SK-N-SH (cell line): ENCODE data around the gene PLEKHM2. TPM values are rescaled to one million over a fixed set of nuclear protein-coding genes. Genes with fewer than 3 reads are reported as not detected.

Source experiments
- CTCF ChIA-PET: fragments of 300-600, 350-600 bp; formaldehyde crosslinking; extraction: SDS; loops from one replicate; lab custom pipeline; 2021; lab: Yijun Ruan, JAX
- POLR2A ChIA-PET: fragments of 350-600 bp; sonication (Branson Sonifier 250); formaldehyde crosslinking; extraction: SDS; loops from one replicate; lab custom pipeline; 2020; ENCODE audit warnings: antibody characterized with exemption, inconsistent platforms; lab: Yijun Ruan, JAX
- DNase-seq: peaks from one replicate; pipeline ENCODE4 v3.0.0; 2012
- H2AFZ ChIP-seq: fragments of 200-600 bp; sonication (generic); 2 replicates; pipeline ENCODE4 v1.8.1; 2016; ENCODE audit warnings: antibody characterized with exemption, mild to moderate bottlenecking, low read depth
- H3F3A ChIP-seq: fragments of 200-600 bp; sonication (generic); replicated peaks from 2 replicates; pipeline ENCODE3; 2016; ENCODE audit warnings: antibody characterized with exemption, mild to moderate bottlenecking; ENCODE audit not compliant: insufficient read depth
- H3K27ac ChIP-seq, 2 experiments: fragments of 200-500 bp in 1 of 2; fragments of 200-600 bp in 1 of 2; sonication (Bioruptor generic) in 1 of 2; sonication (generic), shearing (Covaris generic) in 1 of 2; 2 replicates each; pipeline versions ENCODE4 v1.5.1 to v1.6.1; 2014 to 2016; ENCODE audit warnings: low read depth in 2 of 2, inconsistent platforms in 1 of 2, low read length in 1 of 2, mild to moderate bottlenecking in 1 of 2, mixed read lengths in 1 of 2
- H3K27me3 ChIP-seq: fragments of 200-600 bp; sonication (generic), shearing (Covaris generic); 2 replicates; pipeline ENCODE4 v1.6.1; 2016; ENCODE audit warnings: mixed run types; ENCODE audit not compliant: insufficient read depth
- H3K36me3 ChIP-seq, 2 experiments: fragments of 200-500 bp in 1 of 2; fragments of 200-600 bp in 1 of 2; sonication (Bioruptor generic) in 1 of 2; sonication (generic) in 1 of 2; replicated peaks in 1 of 2; 2 replicates each; pipeline versions ENCODE3 to v1.5.1; 2014 to 2016; ENCODE audit warnings: low read length in 1 of 2, mild to moderate bottlenecking in 1 of 2; ENCODE audit not compliant: insufficient read depth in 2 of 2, control insufficient read depth in 1 of 2
- H3K4me1 ChIP-seq, 2 experiments: fragments of 200-500 bp in 1 of 2; fragments of 200-600 bp in 1 of 2; sonication (Bioruptor generic) in 1 of 2; sonication (generic), shearing (Covaris generic) in 1 of 2; 2 replicates each; pipeline versions ENCODE4 v1.5.1 to v1.6.1; 2014 to 2016; ENCODE audit warnings: low read depth in 1 of 2, low read length in 1 of 2, mixed run types in 1 of 2; ENCODE audit not compliant: insufficient read depth in 2 of 2, control insufficient read depth in 1 of 2
- H3K4me2 ChIP-seq: fragments of 200-600 bp; sonication (generic), shearing (Covaris generic); 2 replicates; pipeline ENCODE4 v1.6.1; 2017; ENCODE audit warnings: mixed run types
- H3K4me3 ChIP-seq, 2 experiments: fragments of 200-500 bp in 1 of 2; fragments of 200-600 bp in 1 of 2; sonication (Bioruptor generic) in 1 of 2; sonication (generic), shearing (Covaris generic) in 1 of 2; 2 replicates each; pipeline versions ENCODE4 v1.5.1 to v1.8.1; 2014 to 2016; ENCODE audit warnings: low read depth in 2 of 2, inconsistent platforms in 1 of 2, low read length in 1 of 2, mild to moderate bottlenecking in 1 of 2, mixed read lengths in 1 of 2, moderate library complexity in 1 of 2
- H3K79me2 ChIP-seq: fragments of 200-600 bp; sonication (generic); 2 replicates; pipeline ENCODE4 v1.8.1; 2017; ENCODE audit warnings: mild to moderate bottlenecking; ENCODE audit not compliant: insufficient read depth
- H3K9ac ChIP-seq: fragments of 200-600 bp; sonication (generic); 2 replicates; pipeline ENCODE4 v1.6.1; 2017; ENCODE audit warnings: mixed run types
- H3K9me2 ChIP-seq: fragments of 200-600 bp; sonication (generic); 2 replicates; pipeline ENCODE4 v1.6.1; 2017; ENCODE audit warnings: mixed run types
- H3K9me3 ChIP-seq: fragments of 200-600 bp; sonication (generic); 2 replicates; pipeline ENCODE4 v1.6.1; 2017; ENCODE audit warnings: mixed run types, mild to moderate bottlenecking, moderate library complexity
- H4K20me1 ChIP-seq: fragments of 200-600 bp; sonication (generic); 2 replicates; pipeline ENCODE4 v1.6.1; 2017; ENCODE audit warnings: mild to moderate bottlenecking, mixed run types; ENCODE audit not compliant: insufficient read depth
- CHD2 ChIP-seq: fragments of 150-350 bp; IDR thresholded peaks from 2 replicates; pipeline ENCODE4 v1.6.1; 2018; ENCODE audit warnings: low read length; ENCODE audit not compliant: partially characterized antibody
- EP300 ChIP-seq, 2 experiments: IDR thresholded peaks; 2 replicates each; pipeline versions ENCODE4 v1.4.0 to v1.6.1; 2012; ENCODE audit warnings: borderline replicate concordance in 1 of 2, low read depth in 1 of 2, low read length in 1 of 2
- FOSL2 ChIP-seq: IDR thresholded peaks from 2 replicates; pipeline ENCODE4 v1.4.0; 2012; ENCODE audit warnings: low read depth, mild to moderate bottlenecking, moderate library complexity, borderline replicate concordance
- FOXJ3 ChIP-seq: sonication (generic); formaldehyde crosslinking; IDR thresholded peaks from 2 replicates; pipeline ENCODE4 v1.5.1; 2020; ENCODE audit warnings: mild to moderate bottlenecking, missing genetic modification reagents
- GABPA ChIP-seq: IDR thresholded peaks from 2 replicates; pipeline ENCODE4 v1.4.0; 2012; ENCODE audit warnings: low read depth, mild to moderate bottlenecking
- JUND ChIP-seq: IDR thresholded peaks from 2 replicates; pipeline ENCODE4 v1.4.0; 2012
- NFIC ChIP-seq: IDR thresholded peaks from 2 replicates; pipeline ENCODE4 v1.4.0; 2012; ENCODE audit warnings: borderline replicate concordance
- NRF1 ChIP-seq: IDR thresholded peaks from 2 replicates; pipeline ENCODE4 v1.6.1; 2012; ENCODE audit warnings: low read depth, mild to moderate bottlenecking, low read length
- POLR2AphosphoS5 ChIP-seq: IDR thresholded peaks from 2 replicates; pipeline ENCODE4 v1.6.1; 2012; ENCODE audit warnings: low read depth, low read length
- RAD21 ChIP-seq: IDR thresholded peaks from 2 replicates; pipeline ENCODE4 v1.6.1; 2012; ENCODE audit warnings: mild to moderate bottlenecking, low read length
- RCOR1 ChIP-seq: fragments of 150-350 bp; IDR thresholded peaks from 2 replicates; pipeline ENCODE4 v1.6.1; 2017; ENCODE audit warnings: antibody characterized with exemption, low read length
- RXRA ChIP-seq: IDR thresholded peaks from 2 replicates; pipeline ENCODE4 v1.4.0; 2012; ENCODE audit warnings: low read depth, mild to moderate bottlenecking, borderline replicate concordance
- SIN3A ChIP-seq: IDR thresholded peaks from 2 replicates; pipeline ENCODE4 v1.6.1; 2012; ENCODE audit warnings: low read depth, mild to moderate bottlenecking, low read length, moderate library complexity, borderline replicate concordance
- SMC3 ChIP-seq: IDR thresholded peaks from 2 replicates; pipeline ENCODE4 v1.6.1; 2012; ENCODE audit warnings: low read depth, low read length, improper control_type of control experiment
- TAF1 ChIP-seq: IDR thresholded peaks from 2 replicates; pipeline ENCODE4 v1.6.1; 2012; ENCODE audit warnings: low read depth, mild to moderate bottlenecking, low read length, moderate library complexity, borderline replicate concordance
- TEAD4 ChIP-seq: IDR thresholded peaks from 2 replicates; pipeline ENCODE4 v1.4.0; 2012; ENCODE audit warnings: mild to moderate bottlenecking, borderline replicate concordance; ENCODE audit not compliant: insufficient read depth
- YY1 ChIP-seq: IDR thresholded peaks from 2 replicates; pipeline ENCODE4 v1.4.0; 2012; ENCODE audit warnings: low read depth, mild to moderate bottlenecking
- WGBS: methylation state at CpG from one replicate; pipeline ENCODE4 v1.1.6; 2017; ENCODE audit warnings: low lambda C conversion rate; 5-methylcytosine and 5-hydroxymethylcytosine counted together
- polyA plus RNA-seq, 3 experiments: library from polyadenylated mRNA; depleted of rRNA; stranded (reverse); fragments of >200 nt; gene quantifications; 2 replicates each; pipeline ENCODE4 v1.2.3, GENCODE V29; 2012
- TF ChIP-seq, protein P1 (sequence below): IDR thresholded peaks from 2 replicates; pipeline ENCODE4 v1.6.1; 2012; ENCODE audit warnings: mild to moderate bottlenecking, low read depth, low read length, moderate library complexity
- TF ChIP-seq, protein P2 (sequence below): IDR thresholded peaks from 2 replicates; pipeline ENCODE4 v1.4.0; 2012; ENCODE audit warnings: low read depth, borderline replicate concordance
- TF ChIP-seq, protein P3 (sequence below): fragments of 200-600 bp; sonication (generic); IDR thresholded peaks from 2 replicates; pipeline ENCODE4 v1.6.1; 2017; ENCODE audit warnings: antibody characterized with exemption, mild to moderate bottlenecking, moderate library complexity

The PLEKHM2 gene
- polyA plus RNA-seq, 1 of the 3 experiments (the other 2 are of a cell fraction) = 38.9 TPM

DNA sequence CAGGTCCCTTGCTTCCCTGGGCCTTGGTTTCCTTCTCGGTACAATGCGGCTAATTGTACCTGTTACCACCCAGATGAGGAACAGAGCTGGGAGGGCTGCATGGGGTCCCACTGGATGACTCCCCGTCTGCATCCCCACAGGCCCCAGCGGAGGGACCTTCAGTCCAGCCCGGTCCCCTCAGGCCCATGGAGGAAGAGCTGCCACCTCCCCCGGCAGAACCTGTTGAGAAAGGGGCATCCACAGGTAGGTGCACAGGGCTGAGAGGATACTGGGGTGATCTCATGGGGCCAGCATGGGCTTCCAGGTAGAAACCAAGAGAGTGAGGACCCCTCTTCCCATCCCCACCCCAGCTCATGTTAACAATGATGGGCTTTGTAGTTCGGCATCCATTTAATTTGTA lies 84.3 kb downstream of the PLEKHM2 start:
- ChIA-PET CTCF (interaction anchor here (2.4 to 4.5 kb wide), 2 partner anchors 10 to 23 kb away, joined by 5 to 17 read pairs; no protein-coding TSS in a partner anchor), POLR2A (interaction anchor here (1.3 kb wide), 1 partner anchor 9 kb away, joined by 3 read pairs; no protein-coding TSS in a partner anchor)
- peaks cover 42 to 48% of the 10 kb centered on the region in 2 experiments for H3K36me3 ChIP-seq
- no peak overlapping the region for H3K27ac ChIP-seq
- H3K9me2 ChIP-seq = no peaks in the 10 kb centered on the region
- TF ChIP-seq EP300 (IDR thresholded peaks at IDR 0.05; ENCODE audit: borderline replicate concordance in 1 of 2, low read depth in 1 of 2, low read length in 1 of 2) (no peak), RCOR1 (no peak), FOXJ3 (CRISPR knock-in tag) (no peak), RAD21 (no peak), CHD2 (no peak), FOSL2 (no peak), GABPA (no peak), YY1 (no peak), SMC3 (no peak), NRF1 (no peak)
- TF ChIP-seq, protein P1, sequence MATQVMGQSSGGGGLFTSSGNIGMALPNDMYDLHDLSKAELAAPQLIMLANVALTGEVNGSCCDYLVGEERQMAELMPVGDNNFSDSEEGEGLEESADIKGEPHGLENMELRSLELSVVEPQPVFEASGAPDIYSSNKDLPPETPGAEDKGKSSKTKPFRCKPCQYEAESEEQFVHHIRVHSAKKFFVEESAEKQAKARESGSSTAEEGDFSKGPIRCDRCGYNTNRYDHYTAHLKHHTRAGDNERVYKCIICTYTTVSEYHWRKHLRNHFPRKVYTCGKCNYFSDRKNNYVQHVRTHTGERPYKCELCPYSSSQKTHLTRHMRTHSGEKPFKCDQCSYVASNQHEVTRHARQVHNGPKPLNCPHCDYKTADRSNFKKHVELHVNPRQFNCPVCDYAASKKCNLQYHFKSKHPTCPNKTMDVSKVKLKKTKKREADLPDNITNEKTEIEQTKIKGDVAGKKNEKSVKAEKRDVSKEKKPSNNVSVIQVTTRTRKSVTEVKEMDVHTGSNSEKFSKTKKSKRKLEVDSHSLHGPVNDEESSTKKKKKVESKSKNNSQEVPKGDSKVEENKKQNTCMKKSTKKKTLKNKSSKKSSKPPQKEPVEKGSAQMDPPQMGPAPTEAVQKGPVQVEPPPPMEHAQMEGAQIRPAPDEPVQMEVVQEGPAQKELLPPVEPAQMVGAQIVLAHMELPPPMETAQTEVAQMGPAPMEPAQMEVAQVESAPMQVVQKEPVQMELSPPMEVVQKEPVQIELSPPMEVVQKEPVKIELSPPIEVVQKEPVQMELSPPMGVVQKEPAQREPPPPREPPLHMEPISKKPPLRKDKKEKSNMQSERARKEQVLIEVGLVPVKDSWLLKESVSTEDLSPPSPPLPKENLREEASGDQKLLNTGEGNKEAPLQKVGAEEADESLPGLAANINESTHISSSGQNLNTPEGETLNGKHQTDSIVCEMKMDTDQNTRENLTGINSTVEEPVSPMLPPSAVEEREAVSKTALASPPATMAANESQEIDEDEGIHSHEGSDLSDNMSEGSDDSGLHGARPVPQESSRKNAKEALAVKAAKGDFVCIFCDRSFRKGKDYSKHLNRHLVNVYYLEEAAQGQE = no peak
- TF ChIP-seq, protein P2, sequence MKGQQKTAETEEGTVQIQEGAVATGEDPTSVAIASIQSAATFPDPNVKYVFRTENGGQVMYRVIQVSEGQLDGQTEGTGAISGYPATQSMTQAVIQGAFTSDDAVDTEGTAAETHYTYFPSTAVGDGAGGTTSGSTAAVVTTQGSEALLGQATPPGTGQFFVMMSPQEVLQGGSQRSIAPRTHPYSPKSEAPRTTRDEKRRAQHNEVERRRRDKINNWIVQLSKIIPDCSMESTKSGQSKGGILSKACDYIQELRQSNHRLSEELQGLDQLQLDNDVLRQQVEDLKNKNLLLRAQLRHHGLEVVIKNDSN = no peak
- TF ChIP-seq, all 33 proteins: peak for 0
- H3K9ac ChIP-seq = no peak overlapping the region
- DNase-seq = no peak
- no peaks in the 10 kb centered on the region for H3K9me3 ChIP-seq
- H3K4me1 ChIP-seq = no peaks in the 10 kb centered on the region; a peak in 1 of 4 replicates
- peaks cover 19% of the 10 kb centered on the region for H4K20me1 ChIP-seq
- peaks cover 34% of the 10 kb centered on the region; the same call in 1 of the 2 replicates for H3K79me2 ChIP-seq
- no peak overlapping the region for H3K4me3 ChIP-seq
- H3K27me3 ChIP-seq = no peaks in the 10 kb centered on the region
- H2AFZ ChIP-seq = no peak overlapping the region
- no peaks in the 10 kb centered on the region for H3F3A ChIP-seq
- H3K4me2 ChIP-seq = no peak overlapping the region
- 100% methylated on average over 2 of the region's 7 CpGs for WGBS

DNA sequence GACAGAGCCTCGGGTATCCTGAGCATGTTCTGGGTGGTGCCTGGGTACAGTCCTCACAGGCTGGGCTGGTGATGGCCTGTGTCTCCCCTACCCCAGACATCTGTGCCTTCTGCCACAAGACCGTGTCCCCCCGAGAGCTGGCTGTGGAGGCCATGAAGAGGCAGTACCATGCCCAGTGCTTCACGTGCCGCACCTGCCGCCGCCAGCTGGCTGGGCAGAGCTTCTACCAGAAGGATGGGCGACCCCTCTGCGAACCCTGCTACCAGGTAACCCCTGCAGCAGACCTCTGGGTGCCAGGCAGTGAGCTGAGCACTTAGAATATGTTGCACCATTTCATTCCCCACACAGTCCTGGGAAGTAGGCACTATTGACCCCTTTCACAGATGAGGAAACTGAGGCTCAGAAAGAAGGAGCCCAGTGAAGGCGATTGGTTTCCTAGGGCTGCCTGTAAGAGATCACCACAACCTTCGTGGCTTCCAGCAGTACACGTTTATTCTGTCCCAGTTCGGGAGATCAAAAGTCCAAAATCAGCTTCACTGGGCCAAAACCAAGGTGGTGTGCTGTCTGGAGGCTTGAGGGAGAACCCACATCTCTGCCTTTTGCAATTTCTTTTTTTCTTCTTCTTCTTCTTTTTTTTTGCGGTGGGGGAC lies 86.3 kb downstream of the PLEKHM2 start:
- H3K79me2 ChIP-seq = peaks cover 14% of the 10 kb centered on the region; the same call in 1 of the 2 replicates
- H3K4me1 ChIP-seq = no peaks in the 10 kb centered on the region
- no peaks in the 10 kb centered on the region for H3K9me3 ChIP-seq
- H3K27me3 ChIP-seq = no peaks in the 10 kb centered on the region
- H2AFZ ChIP-seq = no peak overlapping the region
- 96% methylated on average over 7 of the region's 14 CpGs for WGBS
- POLR2A ChIA-PET = interaction anchor here (0.6 kb wide), 1 partner anchor 79 kb away, joined by 3 read pairs; no protein-coding TSS in a partner anchor
- DNase-seq = no peak
- H3K9me2 ChIP-seq = no peaks in the 10 kb centered on the region
- H3K4me3 ChIP-seq = no peak overlapping the region
- H3F3A ChIP-seq = peaks cover 7% of the 10 kb centered on the region
- peaks cover 48 to 56% of the 10 kb centered on the region in 2 experiments for H3K36me3 ChIP-seq
- H3K4me2 ChIP-seq = no peak overlapping the region
- no peak overlapping the region for H3K9ac ChIP-seq
- no peaks in the 10 kb centered on the region for H4K20me1 ChIP-seq
- CTCF ChIA-PET = interaction anchor here (4.8 kb wide), 1 partner anchor 22 kb away, joined by 21 read pairs; no protein-coding TSS in a partner anchor
- no peak overlapping the region for H3K27ac ChIP-seq
- TF ChIP-seq CHD2 = no peak
- no peak for TF ChIP-seq RXRA
- TF ChIP-seq TAF1 = no peak
- no peak for TF ChIP-seq NFIC
- no peak for TF ChIP-seq POLR2AphosphoS5
- TF ChIP-seq NRF1 = no peak
- TF ChIP-seq, protein P3, sequence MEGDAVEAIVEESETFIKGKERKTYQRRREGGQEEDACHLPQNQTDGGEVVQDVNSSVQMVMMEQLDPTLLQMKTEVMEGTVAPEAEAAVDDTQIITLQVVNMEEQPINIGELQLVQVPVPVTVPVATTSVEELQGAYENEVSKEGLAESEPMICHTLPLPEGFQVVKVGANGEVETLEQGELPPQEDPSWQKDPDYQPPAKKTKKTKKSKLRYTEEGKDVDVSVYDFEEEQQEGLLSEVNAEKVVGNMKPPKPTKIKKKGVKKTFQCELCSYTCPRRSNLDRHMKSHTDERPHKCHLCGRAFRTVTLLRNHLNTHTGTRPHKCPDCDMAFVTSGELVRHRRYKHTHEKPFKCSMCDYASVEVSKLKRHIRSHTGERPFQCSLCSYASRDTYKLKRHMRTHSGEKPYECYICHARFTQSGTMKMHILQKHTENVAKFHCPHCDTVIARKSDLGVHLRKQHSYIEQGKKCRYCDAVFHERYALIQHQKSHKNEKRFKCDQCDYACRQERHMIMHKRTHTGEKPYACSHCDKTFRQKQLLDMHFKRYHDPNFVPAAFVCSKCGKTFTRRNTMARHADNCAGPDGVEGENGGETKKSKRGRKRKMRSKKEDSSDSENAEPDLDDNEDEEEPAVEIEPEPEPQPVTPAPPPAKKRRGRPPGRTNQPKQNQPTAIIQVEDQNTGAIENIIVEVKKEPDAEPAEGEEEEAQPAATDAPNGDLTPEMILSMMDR = no peak
- no peak for TF ChIP-seq JUND
- TF ChIP-seq RAD21 = no peak
- TF ChIP-seq TEAD4 = no peak
- TF ChIP-seq SIN3A = no peak
- TF ChIP-seq FOSL2 = no peak
- no peak for TF ChIP-seq SMC3
